Gastrocnemius medialis (tissue), 4 donors: ENCODE results near the gene C1orf198.

Source experiments
- CTCF ChIP-seq, 5 experiments: fragments of 450-650 bp in 3 of 5; fragments of 200-600 bp in 2 of 5; sonication (generic) in 2 of 5; IDR thresholded peaks in 4 of 5; conservative IDR thresholded peaks in 1 of 5; 1 replicate in 4 of 5; 2 replicates in 1 of 5; pipeline ENCODE4 v1.5.1; 2016 to 2019; ENCODE audit warnings: antibody characterized with exemption in 5 of 5, mild to moderate bottlenecking in 3 of 5, moderate library complexity in 3 of 5
- POLR2A ChIP-seq, 2 donors: fragments of 450-650 bp; IDR thresholded peaks; one replicate each; pipeline ENCODE4 v1.6.1; 2017; ENCODE audit warnings: antibody characterized with exemption in 2 of 2, mild to moderate bottlenecking in 2 of 2, moderate library complexity in 2 of 2

- TF ChIP-seq CTCF (IDR thresholded peaks at IDR 0.05 in 4 of 5, conservative IDR thresholded peaks at IDR 0.05 in 1 of 5) (no peak), POLR2A (IDR thresholded peaks at IDR 0.05) (no peak)
Measured at GRCh38 chr1:230814949-230815692, 53.2 kb downstream of the C1orf198 start.
